Sigmoid colon (tissue), 7 donors: ENCODE data around the gene JUND. TPM values are rescaled to one million over a fixed set of nuclear protein-coding genes. Genes with fewer than 3 reads are reported as not detected.

Experiments
- DNase-seq: peaks from one replicate; pipeline ENCODE4 v3.0.0-alpha.2; 2019
- H3K27ac ChIP-seq, 4 donors: fragments of 200-600 bp; sonication (generic); one replicate each; pipeline ENCODE4 v1.5.1; 2016 to 2019; ENCODE audit warnings: mild to moderate bottlenecking in 1 of 4
- H3K27me3 ChIP-seq, 3 donors: fragments of 200-600 bp; sonication (generic); one replicate each; pipeline ENCODE4 v1.5.1; 2019; ENCODE audit warnings: mild to moderate bottlenecking in 1 of 3
- H3K36me3 ChIP-seq, 4 donors: fragments of 200-600 bp; sonication (generic); one replicate each; pipeline ENCODE4 v1.5.1; 2016 to 2019
- H3K4me1 ChIP-seq, 4 donors: fragments of 200-600 bp; sonication (generic); one replicate each; pipeline ENCODE4 v1.5.1; 2017 to 2019
- H3K4me3 ChIP-seq, 4 donors: fragments of 200-600 bp; sonication (generic); one replicate each; pipeline ENCODE4 v1.5.1; 2017 to 2019; ENCODE audit warnings: mild to moderate bottlenecking in 2 of 4, moderate library complexity in 1 of 4
- H3K9me3 ChIP-seq, 4 donors: fragments of 200-600 bp in 3 of 4; sonication (generic) in 3 of 4; one replicate each; pipeline versions ENCODE4 v1.5.1 to v1.6.1; 2013 to 2019
- CTCF ChIP-seq, 4 experiments: fragments of 450-650 bp in 3 of 4; fragments of 200-600 bp in 1 of 4; IDR thresholded peaks; one replicate each; pipeline ENCODE4 v1.5.1; 2016 to 2019; ENCODE audit warnings: antibody characterized with exemption in 4 of 4, mild to moderate bottlenecking in 3 of 4, moderate library complexity in 2 of 4
- EP300 ChIP-seq, 4 donors: sonication (generic); formaldehyde crosslinking; IDR thresholded peaks; one replicate each; pipeline ENCODE4 v1.6.1; 2017; ENCODE audit warnings: antibody characterized with exemption in 4 of 4
- POLR2A ChIP-seq, 2 donors: fragments of 450-650 bp; IDR thresholded peaks; one replicate each; pipeline ENCODE4 v1.6.1; 2016; ENCODE audit warnings: antibody characterized with exemption in 2 of 2, mild to moderate bottlenecking in 2 of 2, moderate library complexity in 2 of 2
- POLR2AphosphoS5 ChIP-seq, 4 donors: sonication (generic); formaldehyde crosslinking; IDR thresholded peaks; one replicate each; pipeline ENCODE4 v1.6.1; 2017; ENCODE audit warnings: antibody characterized with exemption in 4 of 4
- WGBS, 2 donors: extraction: QIAGEN DNeasy Blood & Tissue Kit; methylation state at CpG; one replicate each; pipeline ENCODE4 v1.1.7; 2013; 5-methylcytosine and 5-hydroxymethylcytosine counted together
- intact Hi-C: fragments of 100-400 bp; cut with DNase I; formaldehyde crosslinking; loops from one replicate; pipeline ENCODE4 v1.15.1; 2023
- polyA plus RNA-seq, 3 donors: library from polyadenylated mRNA; stranded (reverse); fragments of 200-250 nt; gene quantifications; one replicate each; pipeline ENCODE4 v1.2.3, GENCODE V29; 2013
- total RNA-seq, 4 donors: library from RNA; depleted of rRNA; stranded (reverse); fragments of >200 nt; gene quantifications; one replicate each; pipeline ENCODE4 v1.1.0, GENCODE V29; 2016
- donor health status: healthy with polysubstance abuse.
- donor health status: Bipolar disorder and iron deficiency.
- donor health status: healthy.

The JUND gene
- 100 to 1,000 TPM; 163 to 369 (median 230) TPM for total RNA-seq
- polyA plus RNA-seq: 100 to 1,000 TPM; 179 to 221 (median 180) TPM

GRCh38 chr19:18281082-18282020, at the start of gene JUND:
Gene JUND, minus strand, starts transcription at chr19:18281622. Its CDS starts 138 bp downstream, at chr19:18281484.
- H3K36me3 ChIP-seq: peaks cover 0 to 12% (median 10%) of the 10 kb centered on the region in 4 donors
- intact Hi-C loops: loop anchor here (1.0 to 5.0 kb wide), 2 partner anchors 9 to 136 kb away; partner anchors contain the start of gene SSBP4

GRCh38 chr19:18330868-18331267, 49.4 kb upstream of the JUND start:
- no peak overlapping the region for H3K27ac ChIP-seq
- no peak for DNase-seq
- intact Hi-C loops: no loop called here
- H3K4me1 ChIP-seq: peaks cover 0 to 13% (median 11%) of the 10 kb centered on the region in 4 donors
- H3K36me3 ChIP-seq: no peaks in the 10 kb centered on the region
- no peak for TF ChIP-seq EP300 (IDR thresholded peaks at IDR 0.05)
- TF ChIP-seq POLR2AphosphoS5 (IDR thresholded peaks at IDR 0.05): no peak
- TF ChIP-seq POLR2A (IDR thresholded peaks at IDR 0.05): no peak
- TF ChIP-seq CTCF (IDR thresholded peaks at IDR 0.05): no peak
- no peaks in the 10 kb centered on the region for H3K9me3 ChIP-seq
- WGBS, 2 donors: 92 to 95% methylated on average over 9 of the region's 9 CpGs
- H3K4me3 ChIP-seq: no peak overlapping the region
- no peaks in the 10 kb centered on the region for H3K27me3 ChIP-seq

More at GRCh38 chr19:18281082-18282020, at the start of gene JUND:
- Histone ChIP-seq H3K4me3 (peak within 1 kb of the TSS; percentile 77 to 98 (median 97)), H3K4me1 (peaks cover 0 to 46% (median 41%) of the 10 kb centered on the region in 4 donors), H3K27ac (peak within 1 kb of the TSS; percentile 99 to 100 (median 100)), H3K9me3 (no peaks in the 10 kb centered on the region), H3K27me3 (no peaks in the 10 kb centered on the region)
- TF ChIP-seq CTCF (IDR thresholded peaks at IDR 0.05) (no peak), EP300 (IDR thresholded peaks at IDR 0.05) (peak in 3 of 4 donors; percentile 42 to 85 (median 83)), POLR2A (IDR thresholded peaks at IDR 0.05) (peak; percentile 7 to 34), POLR2AphosphoS5 (IDR thresholded peaks at IDR 0.05) (peak; percentile 95 to 100 (median 98))
- peak; percentile 99 for DNase-seq
- 1% methylated on average over 138 of the region's 138 CpGs for WGBS, 2 donors

- H3K36me3 ChIP-seq: no peaks in the 10 kb centered on the region
- intact Hi-C loops: loop anchor here (5.0 kb wide), 1 partner anchor 37 kb away; no protein-coding TSS in a partner anchor
- H3K9me3 ChIP-seq: no peaks in the 10 kb centered on the region
- 9 to 57% methylated on average over 6 of the region's 6 CpGs for WGBS, 2 donors
- peak overlapping the region in 3 of 4 donors; percentile 22 to 31 (median 23) for H3K4me3 ChIP-seq
- no peaks in the 10 kb centered on the region for H3K27me3 ChIP-seq
- H3K27ac ChIP-seq: peak overlapping the region; percentile 64 to 82 (median 80)
- no peak for DNase-seq
- H3K4me1 ChIP-seq: peaks cover 0 to 17% (median 14%) of the 10 kb centered on the region in 4 donors
- TF ChIP-seq EP300 (IDR thresholded peaks at IDR 0.05): no peak
- no peak for TF ChIP-seq POLR2AphosphoS5 (IDR thresholded peaks at IDR 0.05)
- no peak for TF ChIP-seq POLR2A (IDR thresholded peaks at IDR 0.05)
- no peak for TF ChIP-seq CTCF (IDR thresholded peaks at IDR 0.05)
Measured at GRCh38 chr19:18329035-18329376, 47.6 kb upstream of the JUND start.

GRCh38 chr19:18328340-18329034, 47.1 kb upstream of the JUND start:
- 1% methylated on average over 9 of the region's 9 CpGs for WGBS, 2 donors
- peak overlapping the region in 3 of 4 donors; percentile 22 to 31 (median 23) for H3K4me3 ChIP-seq

More at GRCh38 chr19:18328340-18329034, 47.1 kb upstream of the JUND start:
- Histone ChIP-seq H3K4me1 (peaks cover 0 to 22% (median 19%) of the 10 kb centered on the region in 4 donors), H3K9me3 (no peaks in the 10 kb centered on the region), H3K27me3 (no peaks in the 10 kb centered on the region), H3K36me3 (no peaks in the 10 kb centered on the region), H3K27ac (peak overlapping the region; percentile 64 to 82 (median 80))
- TF ChIP-seq EP300 (IDR thresholded peaks at IDR 0.05) (no peak), POLR2A (IDR thresholded peaks at IDR 0.05) (peak in 1 of 2 donors; percentile 48), CTCF (IDR thresholded peaks at IDR 0.05) (peak; percentile 83 to 100 (median 92)), POLR2AphosphoS5 (IDR thresholded peaks at IDR 0.05) (peak; percentile 37 to 96 (median 46))
- intact Hi-C loops: loop anchor here (1.0 to 5.0 kb wide), 2 partner anchors 36 to 49 kb away; no protein-coding TSS in a partner anchor
- peak; percentile 98 for DNase-seq
